Right ventricle myocardium inferior (tissue), 1 donor: ENCODE results near the gene MAN1B1. TPM values are rescaled to one million over a fixed set of nuclear protein-coding genes. Genes with fewer than 3 reads are reported as not detected.

Experiments
- ATAC-seq: fragments of 200-7000 bp; cut with Tn5 transposase; one replicate; pipeline ENCODE4 v1.9.1; 2020; ENCODE audit warnings: mild to moderate bottlenecking, moderate library complexity
- DNase-seq: peaks from one replicate; pipeline ENCODE4 v3.0.0; 2021; ENCODE audit errors: missing footprints
- intact Hi-C: fragments of 100-400 bp; cut with DNase I; formaldehyde crosslinking; loops from one replicate; pipeline ENCODE4 v1.11.0; 2022
- total RNA-seq: library from RNA; stranded (reverse); fragmentation: NEBNext Ultra II Directional; extraction: Animal tissue kit (Norgen Biotek cat#: 25700); gene quantifications from one replicate; pipeline ENCODE4 v1.2.1, GENCODE V29; 2021
- donor health status: DM: no; HTN: yes; CAD: no; lungs with severe emphysema.

Gene MAN1B1
- total RNA-seq, 1 donor from 2014 or later = 20.4 TPM

GRCh38 chr9:137065336-137065967 lies 21.3 kb upstream of the MAN1B1 start:
- no peak for ATAC-seq
- intact Hi-C loops = loop anchor here (10.0 kb wide), 1 partner anchor 281 kb away; no protein-coding TSS in a partner anchor
- peak; percentile 53 for DNase-seq

GRCh38 chr9:137066096-137066861 lies 20.5 kb upstream of the MAN1B1 start:
- intact Hi-C loops = loop anchor here (10.0 kb wide), 1 partner anchor 281 kb away; no protein-coding TSS in a partner anchor
- DNase-seq = peak; percentile 26
- ATAC-seq = no peak

GRCh38 chr9:137067860-137068538 lies 18.8 kb upstream of the MAN1B1 start:
- ATAC-seq = peak; percentile 48
- DNase-seq = peak; percentile 89
- intact Hi-C loops = loop anchor here (10.0 kb wide), 1 partner anchor 283 kb away; no protein-coding TSS in a partner anchor

GRCh38 chr9:137068539-137069507 lies 18.0 kb upstream of the MAN1B1 start:
- intact Hi-C loops = loop anchor here (10.0 kb wide), 1 partner anchor 284 kb away; no protein-coding TSS in a partner anchor
- ATAC-seq = no peak
- peak; percentile 55 for DNase-seq

- DNase-seq (peak; percentile 47), ATAC-seq (no peak)
- intact Hi-C loops = loop anchor here (10.0 kb wide), 1 partner anchor 285 kb away; no protein-coding TSS in a partner anchor
Observed at GRCh38 chr9:137069508-137070091, 17.2 kb upstream of the MAN1B1 start.

- peak; percentile 95 for DNase-seq
- intact Hi-C loops = no loop called here
- ATAC-seq = peak; percentile 95
Observed at GRCh38 chr9:137070201-137070905, 16.4 kb upstream of the MAN1B1 start, which contains the start of gene SAPCD2. SAPCD2 (minus strand) TSS chr9:137070557; CDS start chr9:137070460, 97 bp downstream.

GRCh38 chr9:137070906-137071275 lies 15.9 kb upstream of the MAN1B1 start:
- peak; percentile 41 for ATAC-seq
- intact Hi-C loops = no loop called here
- peak; percentile 82 for DNase-seq

GRCh38 chr9:137071282-137071681 lies 15.5 kb upstream of the MAN1B1 start:
- ATAC-seq (no peak), DNase-seq (peak; percentile 28)
- intact Hi-C loops = no loop called here

- intact Hi-C loops = no loop called here
- DNase-seq = no peak
Observed at GRCh38 chr9:137073992-137074399, 12.8 kb upstream of the MAN1B1 start.

GRCh38 chr9:137074657-137075274 lies 12.0 kb upstream of the MAN1B1 start:
- no peak for ATAC-seq
- peak; percentile 45 for DNase-seq

More at GRCh38 chr9:137073992-137074399, 12.8 kb upstream of the MAN1B1 start:
- no peak for ATAC-seq

GRCh38 chr9:137075275-137075775 lies 11.5 kb upstream of the MAN1B1 start:
- intact Hi-C loops = no loop called here
- ATAC-seq (no peak), DNase-seq (no peak)

More at GRCh38 chr9:137074657-137075274, 12.0 kb upstream of the MAN1B1 start:
- intact Hi-C loops = no loop called here

GRCh38 chr9:137076636-137077009 lies 10.2 kb upstream of the MAN1B1 start:
- ATAC-seq (peak; percentile 11), DNase-seq (peak; percentile 58)
- intact Hi-C loops = no loop called here

GRCh38 chr9:137077010-137077747 lies 9.6 kb upstream of the MAN1B1 start, which contains the start of gene UAP1L1:
UAP1L1 (plus strand) TSS chr9:137077517; CDS start chr9:137077533, 16 bp downstream.
- intact Hi-C loops = no loop called here
- DNase-seq = peak; percentile 91

GRCh38 chr9:137077758-137078693 lies 8.8 kb upstream of the MAN1B1 start:
- peak; percentile 6 for ATAC-seq
- DNase-seq = peak; percentile 71
- intact Hi-C loops = no loop called here

More at GRCh38 chr9:137077010-137077747, 9.6 kb upstream of the MAN1B1 start, which contains the start of gene UAP1L1:
- peak; percentile 83 for ATAC-seq
